Islet of Langerhans (tissue), 1 donor: Measurements from ENCODE around the gene CSHL1.
"Not testable (repeated sequence)": the region's sequence is repeated elsewhere in the genome, so short reads cannot be mapped to it uniquely, and the experiment has no call there.

ENCODE experiments used
- FAIRE-seq: peaks from one replicate; lab custom pipeline; 2011; peaks lifted over from hg19 to GRCh38; lab: Jason Lieb, UNC

Gene CSHL1

DNA sequence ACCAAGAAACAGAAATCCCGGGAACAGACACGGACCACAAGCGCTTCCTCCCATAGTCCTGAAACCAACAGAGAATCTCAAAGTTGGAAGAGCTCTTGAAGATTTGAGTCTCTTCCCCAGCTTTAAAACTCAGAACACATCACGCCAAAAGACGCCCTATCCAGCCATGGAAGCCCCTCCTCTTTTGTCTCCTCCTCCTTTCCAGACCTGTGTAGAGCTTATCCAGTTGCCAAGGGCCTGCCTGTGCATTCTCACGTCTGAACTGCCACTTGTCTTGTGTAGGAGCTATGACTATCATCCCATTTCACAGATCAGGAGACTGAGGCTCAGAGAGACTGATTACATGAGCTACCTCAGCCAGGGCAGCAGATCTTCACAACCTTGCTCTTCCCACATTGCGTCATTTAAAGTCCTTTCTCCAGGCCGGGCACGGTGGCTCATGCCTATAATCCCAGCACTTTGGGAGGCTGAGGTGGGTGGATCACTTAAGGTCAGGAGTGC, 28.4 kb downstream of the CSHL1 start:
- not testable (repeated sequence) for FAIRE-seq

GRCh38 chr17:63881935-63882601, 29.0 kb downstream of the CSHL1 start, which contains the start of gene GH2:
Gene GH2 (minus strand): TSS chr17:63881944. CDS start chr17:63881801, 143 bp downstream.
- no peak for FAIRE-seq

- not testable (repeated sequence) for FAIRE-seq
Measured at GRCh38 chr17:63881337-63881736, 29.7 kb downstream of the CSHL1 start.

DNA sequence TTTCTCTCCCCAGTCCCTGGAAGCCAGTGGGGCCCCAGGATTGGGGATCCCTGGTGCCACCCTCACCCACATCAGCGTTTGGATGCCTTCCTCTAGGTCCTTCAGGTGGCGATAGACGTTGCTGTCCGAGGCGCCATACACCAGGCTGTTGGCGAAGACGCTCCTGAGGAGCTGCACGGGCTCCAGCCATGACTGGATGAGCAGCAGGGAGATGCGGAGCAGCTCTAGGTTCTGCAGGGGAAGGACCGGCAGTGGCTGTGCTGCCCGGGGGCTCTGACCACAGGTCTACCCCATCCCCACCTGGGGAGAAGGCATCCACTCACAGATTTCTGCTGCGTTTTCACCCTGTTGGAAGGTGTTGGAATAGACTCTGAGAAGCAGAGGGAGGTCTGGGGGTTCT, 30.4 kb downstream of the CSHL1 start:
- no peak for FAIRE-seq

DNA sequence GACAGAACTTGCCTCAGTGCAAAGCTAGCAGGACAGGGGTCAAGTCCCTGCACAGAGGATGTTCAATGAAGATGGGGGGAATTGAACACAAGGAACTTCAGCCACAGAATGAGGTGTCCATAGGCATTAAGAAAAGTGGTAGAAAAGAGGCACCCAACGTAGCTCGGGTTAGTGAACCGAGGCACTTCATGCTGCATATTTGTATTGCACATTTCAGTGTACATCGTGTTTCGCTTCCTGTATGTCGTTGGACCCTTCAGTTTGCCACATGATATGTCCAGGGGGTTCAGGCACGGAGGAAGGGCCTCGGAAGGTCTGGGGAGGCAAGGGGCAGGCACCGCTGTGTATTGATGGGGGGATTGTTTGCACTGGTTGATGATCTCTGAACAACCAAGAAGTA, 32.6 kb downstream of the CSHL1 start:
- not testable (repeated sequence) for FAIRE-seq

- not testable (repeated sequence) for FAIRE-seq
Measured at GRCh38 chr17:63874693-63875092, 36.4 kb downstream of the CSHL1 start.

DNA sequence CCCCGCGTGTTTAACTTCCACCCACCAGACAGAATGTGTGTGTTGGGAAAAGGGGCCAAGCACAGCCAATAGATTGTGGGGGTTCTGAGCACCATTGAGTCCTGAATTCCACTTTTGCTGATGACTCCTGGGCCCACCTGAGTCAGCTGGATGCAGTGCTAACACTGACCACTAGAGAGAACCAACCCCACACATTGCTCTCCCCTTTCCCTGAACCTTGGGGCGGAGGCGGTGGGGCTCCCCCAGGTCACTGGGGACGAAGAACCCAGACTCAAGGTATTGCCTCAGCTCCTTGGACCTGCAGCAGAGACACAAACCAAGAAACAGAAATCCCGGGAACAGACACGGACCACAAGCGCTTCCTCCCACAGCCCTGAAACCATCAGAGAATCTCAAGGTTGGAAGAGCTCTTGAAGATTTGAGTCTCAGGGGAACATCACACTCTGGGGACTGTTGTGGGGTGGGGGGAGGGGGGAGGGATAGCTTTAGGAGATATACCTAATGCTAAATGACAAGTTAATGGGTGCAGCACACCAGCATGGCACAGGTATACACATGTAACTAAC, 36.9 kb downstream of the CSHL1 start:
- FAIRE-seq, result not testable (repeated sequence)

GRCh38 chr17:63873577-63873976, 37.5 kb downstream of the CSHL1 start, which contains the start of gene CSH2:
Gene CSH2 (minus strand): TSS chr17:63873677. CDS start chr17:63873614, 63 bp downstream.
- FAIRE-seq, result not testable (repeated sequence)

- FAIRE-seq, result not testable (repeated sequence)
Measured at GRCh38 chr17:63871646-63872365, 39.3 kb downstream of the CSHL1 start.

DNA sequence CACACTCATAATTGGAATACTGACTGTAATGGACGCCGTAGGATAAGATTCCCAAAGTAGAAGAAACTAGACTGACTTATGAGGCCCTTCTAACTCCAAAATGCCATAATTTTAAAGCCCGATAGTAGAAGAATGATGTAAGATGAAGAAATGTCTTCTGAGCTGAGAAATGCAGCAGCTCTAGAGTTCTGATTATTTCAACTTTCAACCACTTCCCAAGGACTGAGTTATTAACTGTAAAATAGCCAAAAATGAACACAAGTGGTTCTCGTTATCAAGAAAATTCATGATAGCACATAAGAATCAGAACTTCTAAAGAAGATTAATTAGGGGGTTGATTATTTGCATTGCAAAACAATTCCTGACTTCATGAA, 40.8 kb downstream of the CSHL1 start:
- FAIRE-seq, result not testable (repeated sequence)

DNA sequence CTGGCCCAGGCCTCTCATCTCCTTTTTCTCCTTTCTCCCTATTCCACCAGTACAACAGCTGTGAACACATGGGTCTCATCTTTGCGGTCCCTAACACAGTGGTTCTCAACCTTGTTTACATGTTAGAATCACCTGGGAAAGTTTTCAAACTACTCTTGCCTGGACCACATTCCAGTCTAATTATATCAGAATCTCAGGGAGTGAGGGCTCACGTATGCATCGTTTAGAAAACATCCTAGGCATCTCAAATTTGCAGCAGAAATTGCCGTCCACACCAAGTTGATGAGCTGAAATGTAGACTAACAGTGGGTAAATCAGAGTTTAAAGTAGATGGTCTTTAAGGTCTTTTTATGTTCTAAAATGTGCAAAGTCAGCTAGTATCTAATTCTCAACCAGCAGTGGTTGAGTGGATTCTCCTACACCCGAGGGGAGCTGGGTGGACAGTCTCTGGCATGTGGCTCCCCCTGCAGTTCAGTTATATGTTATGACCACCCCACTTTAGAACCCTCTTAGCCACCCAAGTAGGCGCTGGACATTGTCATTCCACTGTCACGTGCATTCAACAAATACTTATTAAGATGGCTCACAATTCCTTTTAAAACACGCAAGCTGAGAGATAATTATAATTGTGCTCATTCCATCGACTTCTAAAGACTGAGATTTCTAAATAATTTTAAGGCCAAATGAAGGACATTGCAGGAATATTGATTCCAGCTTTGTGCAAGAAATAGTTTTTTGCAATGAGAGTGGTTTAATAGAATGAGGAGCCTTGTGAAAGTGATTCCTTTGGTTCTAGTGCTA, 41.4 kb downstream of the CSHL1 start:
- FAIRE-seq, result not testable (repeated sequence)

- not testable (repeated sequence) for FAIRE-seq
Measured at GRCh38 chr17:63866625-63867024, 44.4 kb downstream of the CSHL1 start.
